HG02678 (cell line): ENCODE data around the gene INPP5D.

Source experiments
- ATAC-seq: cut with Tn5 transposase; IDR thresholded peaks from one replicate; pipeline ENCODE4 v1.9.1; 2021; ENCODE audit warnings: mild to moderate bottlenecking, moderate library complexity; ENCODE audit not compliant: unreplicated experiment

INPP5D gene

DNA sequence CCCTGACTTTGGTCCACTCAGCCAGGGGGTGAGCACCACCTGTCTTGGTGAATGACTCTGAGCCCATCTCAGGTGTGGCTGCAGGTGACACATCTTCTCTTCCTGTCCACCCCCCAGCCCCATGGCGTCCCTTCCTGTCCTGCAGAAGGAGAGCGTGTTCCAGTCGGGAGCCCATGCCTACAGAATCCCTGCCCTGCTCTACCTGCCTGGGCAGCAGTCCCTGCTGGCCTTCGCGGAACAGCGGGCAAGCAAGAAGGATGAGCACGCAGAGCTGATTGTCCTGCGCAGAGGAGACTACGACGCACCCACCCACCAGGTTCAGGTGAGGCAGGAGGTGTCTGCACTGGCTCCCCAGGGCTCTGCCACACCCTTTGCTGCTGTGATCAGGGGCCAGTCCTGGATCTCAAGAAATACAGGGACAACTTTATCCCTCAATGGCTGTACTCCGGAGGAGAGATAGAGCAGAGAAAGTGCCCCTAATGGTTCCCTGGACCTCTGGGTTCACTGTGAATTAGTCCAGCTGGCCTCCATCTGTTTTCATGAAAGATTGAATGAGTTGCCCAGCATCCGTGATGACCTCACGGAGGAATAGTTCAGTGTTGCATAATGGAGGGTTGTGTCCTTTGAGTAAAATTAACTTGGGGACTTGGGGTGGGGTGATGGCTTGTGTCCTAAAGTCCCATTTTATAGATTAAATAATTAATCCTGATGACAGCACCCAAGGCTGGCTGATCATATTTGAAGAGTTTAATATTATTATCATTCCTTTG lies 27.4 kb upstream of the INPP5D start, which contains the start of gene NEU2:
NEU2 (plus strand) TSS at position 122 of the 770 bp plus-strand sequence; CDS start at position 122, 0 bp downstream.
- no peak for ATAC-seq

DNA sequence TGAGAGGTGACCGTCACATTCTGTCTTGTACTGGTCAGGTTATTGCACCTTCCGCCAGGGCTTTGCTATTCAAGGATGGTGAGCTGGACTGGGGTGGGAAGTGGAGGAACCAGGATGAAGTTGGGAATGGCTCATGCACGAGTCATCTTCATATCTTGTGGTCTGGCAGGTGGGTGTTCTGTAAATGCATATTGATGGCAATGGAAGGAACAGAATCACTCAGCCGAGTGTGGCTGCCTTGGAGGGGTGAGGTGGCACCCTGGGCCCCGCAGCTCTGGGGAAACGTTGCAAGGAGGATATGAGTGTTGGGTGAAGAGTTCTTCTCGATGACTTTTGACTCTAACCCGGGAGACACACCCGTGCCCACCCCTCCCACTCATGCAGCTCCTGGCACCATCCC lies 26.5 kb upstream of the INPP5D start:
- ATAC-seq, result no peak

DNA sequence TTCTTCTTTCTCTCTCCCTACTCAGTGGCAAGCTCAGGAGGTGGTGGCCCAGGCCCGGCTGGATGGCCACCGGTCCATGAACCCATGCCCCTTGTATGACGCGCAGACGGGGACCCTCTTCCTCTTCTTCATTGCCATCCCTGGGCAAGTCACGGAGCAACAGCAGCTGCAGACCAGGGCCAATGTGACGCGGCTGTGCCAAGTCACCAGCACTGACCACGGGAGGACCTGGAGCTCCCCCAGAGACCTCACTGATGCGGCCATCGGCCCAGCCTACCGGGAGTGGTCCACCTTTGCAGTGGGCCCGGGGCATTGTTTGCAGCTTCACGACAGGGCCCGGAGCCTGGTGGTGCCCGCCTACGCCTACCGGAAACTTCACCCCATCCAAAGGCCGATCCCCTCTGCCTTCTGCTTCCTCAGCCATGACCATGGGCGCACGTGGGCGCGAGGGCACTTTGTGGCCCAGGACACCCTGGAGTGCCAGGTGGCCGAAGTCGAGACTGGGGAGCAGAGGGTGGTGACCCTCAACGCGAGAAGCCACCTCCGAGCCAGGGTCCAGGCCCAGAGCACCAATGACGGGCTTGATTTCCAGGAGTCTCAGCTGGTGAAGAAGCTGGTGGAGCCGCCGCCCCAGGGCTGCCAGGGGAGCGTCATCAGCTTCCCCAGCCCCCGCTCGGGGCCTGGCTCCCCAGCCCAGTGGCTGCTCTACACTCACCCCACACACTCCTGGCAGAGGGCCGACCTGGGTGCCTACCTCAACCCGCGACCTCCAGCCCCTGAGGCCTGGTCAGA lies 25.9 kb upstream of the INPP5D start:
- no peak for ATAC-seq

DNA sequence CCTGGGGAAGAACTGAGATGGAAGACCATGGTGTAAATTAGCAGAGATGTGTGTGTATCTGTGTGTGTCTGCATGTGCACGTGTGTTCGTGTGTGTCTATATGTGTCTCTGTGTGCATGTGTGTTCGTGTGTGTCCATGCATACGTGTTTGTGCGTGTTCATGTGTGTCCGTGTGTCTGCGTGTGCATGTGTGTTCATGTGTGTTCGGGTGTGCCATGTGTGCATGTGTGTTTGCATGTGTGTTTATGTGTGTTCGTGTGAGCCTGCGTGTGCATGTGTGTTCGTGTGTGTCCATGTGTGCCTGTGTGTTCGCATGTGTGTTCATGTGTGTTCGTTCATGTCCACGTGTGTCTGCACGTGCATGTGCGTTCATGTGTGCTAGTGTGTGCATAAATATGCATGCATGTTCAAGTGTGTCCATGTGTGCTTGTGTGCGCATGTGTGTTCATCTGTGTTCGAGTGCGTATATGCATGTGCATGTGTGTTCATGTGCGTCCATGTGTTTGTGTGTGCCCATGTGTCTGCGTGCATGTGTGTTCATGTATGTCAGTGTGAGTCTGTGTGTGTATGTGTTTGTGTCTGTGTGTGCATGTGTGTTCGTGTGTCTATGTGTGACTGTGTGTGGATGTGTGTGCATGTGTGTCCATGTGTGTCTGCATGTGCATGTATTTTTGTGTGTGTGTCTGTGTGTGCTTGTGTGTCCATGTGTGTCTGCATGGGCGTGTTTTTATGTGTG lies 24.5 kb upstream of the INPP5D start:
- no peak for ATAC-seq

DNA sequence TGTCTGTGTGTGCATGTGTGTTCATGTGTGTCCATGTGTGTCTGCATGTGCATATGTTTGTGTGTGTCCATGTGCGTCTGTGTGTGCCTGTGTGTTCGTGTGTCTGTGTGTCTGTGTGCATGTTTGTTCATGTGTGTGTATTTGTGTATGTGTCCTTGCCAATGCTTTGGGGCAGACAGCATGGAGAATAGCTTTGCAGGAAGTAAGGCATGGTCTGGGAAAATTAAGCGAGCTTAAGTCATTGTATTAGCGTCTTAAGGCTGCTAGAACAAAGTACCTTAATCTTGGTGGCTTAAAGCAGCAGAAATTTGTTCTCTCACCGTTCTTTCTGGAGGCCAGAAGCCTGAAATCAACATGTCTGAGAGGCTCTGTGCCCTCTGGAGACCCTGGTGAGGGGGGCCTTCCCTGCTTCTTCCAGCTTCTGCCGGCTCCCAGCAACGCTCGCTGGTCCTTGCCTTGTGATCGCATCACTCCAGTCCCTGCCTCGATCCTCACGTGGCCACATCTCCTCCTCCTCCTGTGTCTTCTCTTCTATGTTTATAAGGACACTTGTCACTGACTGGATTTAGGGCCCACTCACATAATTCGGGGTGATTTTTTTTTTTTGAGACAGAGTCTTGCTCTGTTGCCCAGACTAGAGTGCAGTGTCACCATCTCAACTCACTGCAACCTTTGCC lies 23.8 kb upstream of the INPP5D start:
- no peak for ATAC-seq

DNA sequence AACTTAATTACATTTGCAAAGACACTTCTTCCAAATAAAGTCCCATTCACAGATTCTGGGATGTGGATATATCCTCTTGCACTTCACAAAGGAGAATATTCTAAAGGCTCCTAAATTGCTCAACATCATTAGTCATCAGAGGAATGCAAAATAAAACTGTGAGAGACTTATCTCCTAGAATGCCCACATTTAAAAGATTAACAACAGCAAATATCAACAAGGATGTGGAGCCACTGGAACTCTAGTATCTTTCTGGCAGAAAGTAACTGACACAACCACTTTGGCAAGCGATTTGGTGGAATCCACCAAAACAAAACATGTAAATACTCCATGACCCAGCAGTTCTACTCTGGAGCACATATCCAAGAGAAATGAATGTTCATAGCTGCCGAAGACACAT lies 23.1 kb upstream of the INPP5D start:
- no peak for ATAC-seq

DNA sequence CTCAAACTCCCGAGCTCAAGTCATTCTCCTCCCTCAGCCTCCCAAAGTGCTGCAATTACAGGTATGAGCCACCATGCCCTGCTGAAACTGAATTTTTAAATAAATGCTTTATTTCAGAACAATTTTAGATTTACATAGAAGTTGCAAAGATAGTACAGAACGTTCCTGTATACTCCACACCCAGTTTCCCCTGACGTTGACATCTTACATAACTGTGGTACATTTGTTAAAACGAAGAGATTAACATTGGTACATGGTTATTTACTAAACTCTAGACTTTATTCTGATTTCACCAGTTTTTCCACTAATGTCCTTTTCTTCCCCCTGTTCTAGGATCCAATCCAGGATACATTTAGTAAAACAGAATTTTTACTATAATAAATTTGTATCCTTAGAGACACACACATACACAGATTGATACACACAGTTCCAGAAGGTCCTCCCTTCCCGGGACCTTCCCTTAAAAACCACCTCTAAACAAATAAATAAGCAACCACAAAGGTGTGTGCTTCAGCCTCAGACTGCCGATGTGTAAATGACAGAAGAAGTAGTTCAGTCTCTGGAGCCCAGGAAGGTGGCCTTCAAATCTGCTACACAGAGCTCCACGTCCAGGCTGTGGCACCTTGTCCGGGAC lies 20.8 kb upstream of the INPP5D start:
- ATAC-seq, result no peak

DNA sequence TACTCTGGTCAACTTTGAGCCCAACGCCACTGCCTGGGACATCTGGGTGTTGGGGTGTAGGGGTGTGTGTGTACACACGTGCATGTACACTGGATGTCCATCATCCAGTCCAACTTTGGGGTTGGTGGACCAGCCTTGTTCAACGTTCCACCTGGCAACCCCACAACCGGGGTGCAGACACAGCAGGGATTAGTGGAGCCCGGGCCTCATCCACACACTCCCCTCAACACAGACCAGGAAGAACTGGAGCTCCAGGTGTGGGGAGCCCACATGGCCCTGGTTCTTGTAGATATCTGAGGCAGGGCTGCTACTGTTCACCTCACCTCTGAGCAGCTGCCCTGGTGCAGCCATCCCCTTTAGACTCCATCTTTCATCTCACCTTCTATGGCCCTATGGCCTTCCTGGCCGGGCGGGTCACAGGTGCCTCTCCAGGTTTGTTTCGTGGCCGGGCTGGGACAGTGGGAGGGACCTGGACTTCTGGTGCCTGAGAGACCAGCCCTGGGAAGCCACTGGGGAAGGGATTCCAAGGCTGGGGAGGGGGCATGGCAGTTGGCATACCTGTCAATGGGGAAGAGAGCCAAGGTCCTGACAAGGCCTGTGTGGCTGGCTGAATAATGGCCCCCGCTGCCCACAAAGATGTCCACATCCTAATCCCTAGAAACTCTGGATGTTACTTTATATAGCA lies 20.2 kb upstream of the INPP5D start:
- ATAC-seq, result no peak

DNA sequence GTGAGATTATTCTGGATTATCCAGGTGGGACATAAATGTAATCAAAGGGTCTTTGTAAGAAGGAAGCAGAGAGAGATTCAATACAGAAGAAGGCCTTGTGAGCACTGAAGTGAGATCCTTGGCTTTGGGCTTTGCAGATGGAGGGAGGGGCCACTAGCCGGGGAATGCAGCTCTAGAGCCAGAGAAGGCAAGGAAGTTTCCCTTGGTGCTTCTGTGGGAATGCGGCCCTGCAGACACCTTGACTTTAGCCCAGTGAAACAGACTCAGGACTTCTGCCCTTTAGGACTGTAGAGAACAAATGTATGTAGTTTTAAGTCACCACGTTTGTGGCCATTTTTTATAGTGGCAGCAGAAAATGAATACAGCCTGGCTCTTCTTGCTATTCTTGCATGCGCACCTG lies 19.6 kb upstream of the INPP5D start:
- ATAC-seq, result no peak

DNA sequence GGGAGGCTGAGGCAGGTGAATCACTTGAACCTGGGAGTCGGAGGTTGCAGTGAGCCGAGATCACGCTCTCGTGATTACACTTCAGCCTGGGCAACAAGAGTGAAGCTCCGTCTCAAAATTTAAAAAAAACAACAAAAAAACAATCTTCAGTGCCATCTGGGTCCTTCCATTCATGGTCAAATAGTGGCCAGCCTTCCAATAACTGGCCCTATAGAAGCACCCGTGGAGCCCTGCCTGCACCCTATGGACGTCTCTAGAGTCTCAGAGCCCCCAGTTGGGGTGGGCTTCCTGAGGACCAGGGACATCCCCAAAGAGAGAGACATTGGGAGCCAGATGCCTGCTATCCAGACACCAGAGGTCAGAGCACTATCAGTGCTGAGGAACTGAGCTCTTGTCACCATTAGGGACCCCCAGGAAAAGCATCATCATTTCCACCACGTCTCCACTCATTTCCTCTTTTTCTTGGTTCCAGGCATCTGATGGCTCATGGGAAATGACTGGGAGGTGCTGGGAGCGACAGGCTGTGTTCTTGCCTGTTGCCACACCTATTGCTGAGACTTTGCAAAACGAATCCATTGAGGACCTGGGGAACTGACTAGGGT lies 18.3 kb upstream of the INPP5D start:
- no peak for ATAC-seq

DNA sequence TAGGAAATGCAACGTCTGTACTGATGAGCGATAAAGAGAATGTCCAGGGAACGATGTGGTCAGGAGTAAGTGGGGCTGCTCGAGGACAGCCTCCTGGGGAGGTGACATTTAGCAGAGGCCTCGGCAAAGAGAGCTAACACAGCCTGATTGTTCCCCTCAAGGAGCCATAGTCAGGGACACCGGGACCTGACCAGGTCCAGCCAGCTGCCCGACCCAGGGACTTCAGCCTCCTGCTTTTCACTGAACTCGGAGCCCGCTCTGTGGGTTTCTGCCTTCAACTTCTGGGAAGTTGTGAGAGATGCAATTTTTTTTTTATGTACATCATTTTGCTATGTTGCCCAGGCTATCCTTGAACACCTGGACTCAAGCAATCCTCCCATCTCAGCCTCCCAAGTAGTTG lies 17.6 kb upstream of the INPP5D start:
- ATAC-seq, result no peak

DNA sequence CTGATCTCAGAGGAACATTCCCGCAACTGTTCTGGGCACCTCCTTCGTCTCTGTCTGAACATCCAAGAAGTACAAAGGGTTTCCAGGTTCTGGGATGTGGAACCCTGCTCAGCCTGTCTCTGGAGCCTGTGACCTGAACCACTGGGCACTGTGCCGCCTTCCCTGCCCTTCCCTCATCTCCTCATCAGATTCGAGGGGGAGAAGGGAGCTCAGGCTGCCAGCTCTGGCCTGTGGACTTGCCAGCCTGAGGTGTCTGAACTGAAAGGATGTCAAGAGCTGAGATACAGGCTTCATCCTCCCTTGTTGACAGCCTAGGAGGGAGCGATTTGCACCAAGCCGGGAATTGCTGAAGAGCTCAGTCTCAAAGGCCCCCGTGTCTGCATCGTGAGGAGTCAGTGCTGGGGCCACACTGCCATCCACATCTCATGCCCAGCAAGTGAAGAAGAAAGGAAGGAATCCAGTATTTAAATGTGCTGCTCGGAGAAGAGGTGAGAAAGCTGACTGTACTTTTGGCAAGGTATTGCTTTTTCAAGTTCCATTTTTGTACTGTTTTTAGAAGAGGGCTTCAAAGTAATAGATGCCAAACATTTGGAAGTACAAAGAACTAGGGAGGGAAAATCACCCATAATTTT lies 15.1 kb upstream of the INPP5D start:
- ATAC-seq, result no peak

DNA sequence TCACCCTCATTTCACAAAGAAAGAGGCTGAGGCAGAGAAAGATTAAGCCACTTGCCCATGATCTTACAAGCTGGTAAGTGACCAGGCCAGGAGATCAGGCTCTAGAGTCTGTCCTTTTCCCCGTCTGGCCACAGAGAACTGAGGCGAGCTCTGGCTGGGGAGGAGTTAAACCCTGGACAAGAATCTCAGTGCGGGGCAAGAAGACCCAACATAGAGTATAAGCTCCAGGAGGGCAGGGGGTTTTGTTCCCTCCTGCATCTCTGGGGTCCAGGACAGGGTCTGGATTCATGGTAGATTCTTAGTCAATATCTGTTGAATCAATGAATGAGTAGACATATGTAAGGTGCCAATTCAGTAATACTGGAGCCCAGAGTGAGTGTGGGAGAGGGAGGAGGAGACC lies 12.9 kb upstream of the INPP5D start:
- no peak for ATAC-seq

DNA sequence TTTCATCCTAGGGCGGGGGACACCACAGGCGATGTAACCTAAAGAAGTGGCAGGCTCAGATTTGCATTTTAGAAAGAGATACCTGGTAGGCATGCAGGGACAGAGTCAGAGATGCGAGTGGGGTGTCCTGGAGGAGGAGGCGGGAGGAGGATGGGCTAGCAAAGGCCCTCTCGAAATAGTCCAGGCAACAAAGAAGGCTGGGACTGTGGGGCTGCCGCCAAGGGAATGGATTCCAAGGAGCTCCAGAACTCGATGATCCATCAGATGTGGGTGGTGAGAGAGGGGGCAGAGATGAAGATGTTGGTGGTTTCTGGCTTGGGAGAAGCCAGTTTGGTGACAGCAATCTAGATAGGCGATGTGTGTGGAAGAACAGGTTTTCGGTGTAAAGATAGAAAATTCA lies 12.5 kb upstream of the INPP5D start:
- ATAC-seq, result no peak

DNA sequence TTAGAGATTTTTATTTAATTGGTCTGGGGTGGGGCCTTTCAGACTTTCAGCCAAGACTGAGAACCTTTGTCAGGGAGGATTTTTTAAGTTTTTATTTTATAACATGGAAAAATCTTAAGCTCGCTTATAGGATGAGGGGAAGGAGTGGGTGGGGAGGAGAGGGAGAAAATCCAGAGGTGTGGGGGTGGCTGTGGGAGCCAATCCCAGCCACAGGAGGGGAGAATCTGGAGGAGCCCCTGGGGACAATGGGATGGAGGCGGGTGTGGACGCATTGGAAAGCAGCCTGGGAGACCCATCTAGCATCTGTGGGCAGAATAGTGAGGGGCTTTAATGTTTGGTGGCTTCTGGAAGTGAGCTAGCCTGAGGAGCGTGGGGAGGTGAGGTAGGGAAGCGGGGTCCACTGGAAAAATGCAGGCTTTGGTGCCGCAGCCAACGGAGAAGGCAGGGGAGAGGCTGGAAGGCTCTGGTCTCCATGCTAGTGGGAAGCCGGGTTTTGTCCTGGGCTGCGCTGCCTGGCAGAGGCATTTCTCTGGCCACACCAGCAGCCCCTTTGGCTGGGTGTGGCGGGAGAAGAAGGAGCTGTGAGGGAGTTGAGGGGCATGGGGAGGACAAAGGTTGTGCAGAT lies 11.5 kb upstream of the INPP5D start:
- ATAC-seq, result no peak

DNA sequence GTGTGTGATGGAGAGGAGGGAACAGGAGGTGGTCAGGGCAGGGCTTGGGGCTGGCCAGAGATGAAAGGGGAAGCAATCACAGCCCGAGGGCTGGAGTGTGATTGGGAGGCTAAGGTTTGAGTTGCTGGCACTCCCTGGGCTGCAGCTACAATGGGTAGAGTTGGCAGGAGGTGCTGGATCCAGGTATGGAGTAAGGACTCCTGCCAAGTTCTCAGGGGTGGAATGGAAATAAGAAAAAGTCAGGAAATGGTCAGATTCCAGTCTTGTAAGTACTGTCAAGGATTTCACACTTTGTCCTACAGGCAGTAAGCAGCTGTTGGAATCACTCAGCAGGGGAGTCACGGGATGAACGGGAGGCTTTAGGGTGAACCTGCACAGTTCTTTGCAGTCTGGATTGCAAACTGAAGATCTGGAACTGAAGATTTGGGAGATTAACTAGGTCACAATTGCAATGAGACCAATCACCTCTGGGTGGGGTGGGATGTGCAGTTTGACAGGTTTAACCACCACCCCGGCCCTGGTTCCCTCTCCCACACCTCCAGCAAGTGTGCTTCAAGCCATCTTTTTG lies 10.9 kb upstream of the INPP5D start:
- ATAC-seq, result no peak

DNA sequence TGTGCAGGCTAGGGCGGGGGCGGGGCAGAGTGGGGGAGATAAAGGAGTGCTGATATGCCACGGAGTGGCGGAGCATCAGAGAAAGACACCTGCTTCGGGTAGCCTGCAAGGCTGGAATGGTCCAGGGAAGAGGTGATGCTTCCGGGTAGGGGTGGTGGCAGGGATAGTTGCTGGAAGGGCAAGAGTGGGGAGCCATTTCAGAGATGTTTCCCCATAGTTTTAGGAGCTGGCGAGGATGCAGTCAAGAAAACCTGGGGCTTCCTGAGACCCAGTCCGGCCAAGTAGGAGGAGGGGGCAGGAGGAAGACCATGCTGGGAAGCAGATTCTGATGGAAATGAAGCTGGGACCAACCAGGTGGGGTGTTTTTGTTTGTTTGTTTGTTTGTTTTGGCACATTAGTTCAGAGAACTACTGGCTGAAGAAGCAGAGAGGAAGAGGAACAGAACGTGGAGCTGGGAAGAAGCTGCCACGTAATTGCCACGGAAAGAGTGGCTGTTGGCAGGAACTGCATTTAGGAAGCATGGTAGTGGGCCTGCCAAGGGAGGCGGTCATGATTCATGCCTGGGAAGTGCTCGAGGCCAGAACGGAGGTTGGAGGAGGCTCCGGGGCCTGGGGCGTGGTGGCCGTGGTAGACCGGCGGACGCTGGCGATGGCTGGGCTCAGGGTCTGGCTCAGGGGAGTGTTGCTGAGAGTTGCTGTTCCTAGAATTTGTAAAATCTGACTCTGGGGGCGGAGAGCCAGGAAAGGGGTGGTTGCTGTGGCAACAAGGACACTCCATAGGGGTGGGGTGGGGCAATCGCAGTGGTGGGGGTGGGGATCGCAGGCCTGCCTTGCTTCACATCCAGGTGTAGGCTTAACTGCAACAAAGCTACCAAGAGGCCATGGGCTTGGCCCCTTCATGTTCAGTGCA lies 8.6 kb upstream of the INPP5D start:
- ATAC-seq, result no peak
